ENCODE data around the gene FAM163B.
"Not testable (repeated sequence)": the region's sequence is repeated elsewhere in the genome, so short reads cannot be mapped to it uniquely, and the experiment has no call there.

FAM163B gene

GRCh38 chr9:133638711-133639110 lies 29.5 kb upstream of the FAM163B start:
- DNase-seq, result no peak

GRCh38 chr9:133638076-133638475 lies 28.9 kb upstream of the FAM163B start:
- DNase-seq, result peak; percentile 17

- DNase-seq, result no peak
Observed at GRCh38 chr9:133637451-133638055, 28.4 kb upstream of the FAM163B start.

- no peak for DNase-seq
Observed at GRCh38 chr9:133636902-133637301, 27.7 kb upstream of the FAM163B start.

GRCh38 chr9:133635533-133636531 lies 26.6 kb upstream of the FAM163B start, which contains the start of gene DBH:
TSS of gene DBH (plus strand) at chr9:133636363. CDS start at chr9:133636372, 9 bp downstream.
- DNase-seq, result no peak

GRCh38 chr9:133635098-133635497 lies 25.9 kb upstream of the FAM163B start:
- DNase-seq, result no peak

GRCh38 chr9:133634081-133634691 lies 25.0 kb upstream of the FAM163B start:
- peak; percentile 84 for DNase-seq

GRCh38 chr9:133633681-133634080 lies 24.5 kb upstream of the FAM163B start:
- DNase-seq, result no peak

GRCh38 chr9:133632806-133633680 lies 23.9 kb upstream of the FAM163B start:
- DNase-seq, result peak; percentile 82

- no peak for DNase-seq
Observed at GRCh38 chr9:133631111-133631510, 21.9 kb upstream of the FAM163B start.

GRCh38 chr9:133629221-133630110 lies 20.3 kb upstream of the FAM163B start:
- DNase-seq, result no peak

- DNase-seq, result no peak
Observed at GRCh38 chr9:133628766-133629165, 19.6 kb upstream of the FAM163B start.

GRCh38 chr9:133627341-133627740 lies 18.2 kb upstream of the FAM163B start:
- no peak for DNase-seq

- not testable (repeated sequence) for DNase-seq
Observed at GRCh38 chr9:133626008-133626407, 16.8 kb upstream of the FAM163B start.

- no peak for DNase-seq
Observed at GRCh38 chr9:133622555-133622954, 13.4 kb upstream of the FAM163B start.

- no peak for DNase-seq
Observed at GRCh38 chr9:133621725-133622267, 12.6 kb upstream of the FAM163B start.

- DNase-seq, result no peak
Observed at GRCh38 chr9:133619791-133620190, 10.6 kb upstream of the FAM163B start.

GRCh38 chr9:133618726-133619125 lies 9.5 kb upstream of the FAM163B start:
- no peak for DNase-seq

GRCh38 chr9:133616643-133617405 lies 7.6 kb upstream of the FAM163B start:
- DNase-seq, result no peak

GRCh38 chr9:133615606-133616188 lies 6.5 kb upstream of the FAM163B start:
- DNase-seq, result no peak
